GM20000 (cell line): ENCODE measurements around the gene SVOP.

Experiments
- DNase-seq: peaks from one replicate; pipeline ENCODE4 v3.0.0; 2012; ENCODE audit warnings: low spot score
- CTCF ChIP-seq: IDR thresholded peaks from 2 replicates; pipeline ENCODE4 v1.5.1; 2012; ENCODE audit warnings: mild to moderate bottlenecking, control low read depth; ENCODE audit errors: extremely low read depth, missing control alignments

The SVOP gene

GRCh38 chr12:108955225-108955835 lies 65.5 kb downstream of the SVOP start:
- no peak for DNase-seq
- no peak for TF ChIP-seq CTCF

- DNase-seq: peak; percentile 59
- TF ChIP-seq CTCF: peak; percentile 83
These were observed 69.7 kb downstream of the SVOP start for GRCh38 chr12:108950991-108951739.

- no peak for DNase-seq
- no peak for TF ChIP-seq CTCF
These were observed 70.9 kb downstream of the SVOP start for GRCh38 chr12:108949976-108950375.

GRCh38 chr12:108948367-108948766 lies 72.5 kb downstream of the SVOP start:
- DNase-seq: no peak
- no peak for TF ChIP-seq CTCF

- no peak for TF ChIP-seq CTCF
- no peak for DNase-seq
These were observed 73.8 kb downstream of the SVOP start for GRCh38 chr12:108947097-108947496.

GRCh38 chr12:108940138-108940537 lies 80.7 kb downstream of the SVOP start:
- no peak for TF ChIP-seq CTCF
- DNase-seq: no peak

- peak; percentile 15 for DNase-seq
- no peak for TF ChIP-seq CTCF
These were observed 81.3 kb downstream of the SVOP start for GRCh38 chr12:108939594-108939993.
